Ishikawa (cell line): ENCODE data around the gene OTUB1.

Source experiments
- CEBPB ChIP-seq: IDR thresholded peaks from 2 replicates; pipeline ENCODE4 v1.6.1; 2012
- CREB1 ChIP-seq: IDR thresholded peaks from 2 replicates; pipeline ENCODE4 v1.6.1; 2012; ENCODE audit warnings: low read depth
- EGR1 ChIP-seq: IDR thresholded peaks from 2 replicates; pipeline ENCODE4 v1.6.1; 2012
- EP300 ChIP-seq: IDR thresholded peaks from 2 replicates; pipeline ENCODE4 v1.6.1; 2012; ENCODE audit warnings: borderline replicate concordance
- FOXM1 ChIP-seq: IDR thresholded peaks from 2 replicates; pipeline ENCODE4 v1.6.1; 2012; ENCODE audit warnings: low read depth, borderline replicate concordance
- NFIC ChIP-seq: IDR thresholded peaks from 2 replicates; pipeline ENCODE4 v1.6.1; 2012
- RAD21 ChIP-seq: IDR thresholded peaks from 2 replicates; pipeline ENCODE4 v1.6.1; 2012; ENCODE audit warnings: low read depth
- TAF1 ChIP-seq: IDR thresholded peaks from 2 replicates; pipeline ENCODE4 v1.6.1; 2012; ENCODE audit warnings: low read depth, mild to moderate bottlenecking
- TCF12 ChIP-seq: IDR thresholded peaks from 2 replicates; pipeline ENCODE4 v1.6.1; 2012; ENCODE audit warnings: low read depth
- TEAD4 ChIP-seq: IDR thresholded peaks from 2 replicates; pipeline ENCODE4 v1.6.1; 2012
- YY1 ChIP-seq: IDR thresholded peaks from 2 replicates; pipeline ENCODE4 v1.6.1; 2012; ENCODE audit warnings: low read depth
- ZBTB7A ChIP-seq: IDR thresholded peaks from 2 replicates; pipeline ENCODE4 v1.6.1; 2012; ENCODE audit warnings: low read depth
- TF ChIP-seq, protein P1 (sequence below): IDR thresholded peaks from 2 replicates; pipeline ENCODE4 v1.6.1; 2012
- TF ChIP-seq, protein P2 (sequence below): IDR thresholded peaks from 2 replicates; pipeline ENCODE4 v1.6.1; 2012
- TF ChIP-seq, protein P3 (sequence below): IDR thresholded peaks from 2 replicates; pipeline ENCODE4 v1.6.1; 2012; ENCODE audit warnings: low read depth, mild to moderate bottlenecking

Gene OTUB1

DNA sequence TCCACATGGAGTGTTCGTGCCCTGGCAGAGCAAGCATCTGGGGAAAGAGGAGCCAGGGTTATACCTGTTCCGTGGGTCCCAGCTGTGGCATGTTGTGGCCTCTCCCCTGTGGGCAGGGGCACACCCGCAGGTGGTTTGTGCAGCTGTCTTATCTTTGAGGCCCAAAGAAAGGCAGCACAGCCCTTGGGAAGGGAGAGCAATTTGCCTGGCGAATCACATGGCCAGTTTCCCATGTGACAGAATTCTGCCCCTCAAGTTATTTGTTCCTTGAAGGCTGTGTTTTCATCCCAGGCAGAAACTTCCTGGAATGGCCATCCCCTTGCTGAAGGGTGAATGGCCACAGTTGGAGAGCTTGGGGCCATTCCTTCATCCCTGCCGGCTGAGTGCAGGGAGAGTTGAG lies 28.2 kb upstream of the OTUB1 start:
- TF ChIP-seq TEAD4 = no peak
- TF ChIP-seq, protein P1, sequence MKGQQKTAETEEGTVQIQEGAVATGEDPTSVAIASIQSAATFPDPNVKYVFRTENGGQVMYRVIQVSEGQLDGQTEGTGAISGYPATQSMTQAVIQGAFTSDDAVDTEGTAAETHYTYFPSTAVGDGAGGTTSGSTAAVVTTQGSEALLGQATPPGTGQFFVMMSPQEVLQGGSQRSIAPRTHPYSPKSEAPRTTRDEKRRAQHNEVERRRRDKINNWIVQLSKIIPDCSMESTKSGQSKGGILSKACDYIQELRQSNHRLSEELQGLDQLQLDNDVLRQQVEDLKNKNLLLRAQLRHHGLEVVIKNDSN = no peak
- TF ChIP-seq TCF12 = no peak
- TF ChIP-seq, protein P2, sequence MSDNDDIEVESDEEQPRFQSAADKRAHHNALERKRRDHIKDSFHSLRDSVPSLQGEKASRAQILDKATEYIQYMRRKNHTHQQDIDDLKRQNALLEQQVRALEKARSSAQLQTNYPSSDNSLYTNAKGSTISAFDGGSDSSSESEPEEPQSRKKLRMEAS = no peak
- TF ChIP-seq ZBTB7A = no peak

DNA sequence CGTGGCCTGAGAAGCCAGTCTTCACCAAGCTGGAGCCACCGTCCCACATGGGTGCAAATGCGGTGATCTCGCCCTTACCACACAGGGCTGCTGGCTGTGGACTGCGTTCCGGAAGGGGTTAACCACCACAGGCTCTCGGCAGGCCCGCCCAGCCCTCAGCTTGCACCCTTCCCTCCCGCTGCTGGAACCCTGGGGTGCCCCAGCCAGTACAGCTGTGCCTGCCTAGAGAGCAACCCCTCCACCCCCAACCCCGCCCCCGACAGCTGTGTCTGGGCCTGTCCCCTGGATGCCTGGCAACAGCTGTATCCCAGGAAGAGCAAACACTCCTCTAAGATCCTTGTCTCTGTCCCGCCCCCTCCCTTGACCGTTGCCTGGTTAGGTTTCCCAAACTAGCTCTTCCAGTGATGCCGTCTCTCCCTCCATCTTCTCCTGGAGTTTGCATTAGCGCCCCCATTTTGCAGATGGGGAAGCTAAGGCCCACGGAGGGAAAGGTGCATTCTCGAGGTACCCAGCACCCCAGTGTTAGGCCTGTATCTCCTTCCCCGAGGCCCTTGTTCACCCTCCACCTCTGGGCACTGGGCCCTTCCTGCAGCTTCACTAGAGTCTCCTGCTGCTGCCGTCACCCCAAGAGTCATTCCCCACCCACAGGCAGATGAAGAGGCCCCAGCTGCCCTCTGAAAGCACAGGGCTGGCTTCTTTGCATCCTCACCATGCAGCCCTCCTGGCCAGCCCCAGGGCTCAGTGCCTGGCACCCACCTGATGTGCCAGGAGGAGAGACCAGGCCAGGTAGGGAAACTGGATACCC lies 24.4 kb upstream of the OTUB1 start:
- TF ChIP-seq, protein P3, sequence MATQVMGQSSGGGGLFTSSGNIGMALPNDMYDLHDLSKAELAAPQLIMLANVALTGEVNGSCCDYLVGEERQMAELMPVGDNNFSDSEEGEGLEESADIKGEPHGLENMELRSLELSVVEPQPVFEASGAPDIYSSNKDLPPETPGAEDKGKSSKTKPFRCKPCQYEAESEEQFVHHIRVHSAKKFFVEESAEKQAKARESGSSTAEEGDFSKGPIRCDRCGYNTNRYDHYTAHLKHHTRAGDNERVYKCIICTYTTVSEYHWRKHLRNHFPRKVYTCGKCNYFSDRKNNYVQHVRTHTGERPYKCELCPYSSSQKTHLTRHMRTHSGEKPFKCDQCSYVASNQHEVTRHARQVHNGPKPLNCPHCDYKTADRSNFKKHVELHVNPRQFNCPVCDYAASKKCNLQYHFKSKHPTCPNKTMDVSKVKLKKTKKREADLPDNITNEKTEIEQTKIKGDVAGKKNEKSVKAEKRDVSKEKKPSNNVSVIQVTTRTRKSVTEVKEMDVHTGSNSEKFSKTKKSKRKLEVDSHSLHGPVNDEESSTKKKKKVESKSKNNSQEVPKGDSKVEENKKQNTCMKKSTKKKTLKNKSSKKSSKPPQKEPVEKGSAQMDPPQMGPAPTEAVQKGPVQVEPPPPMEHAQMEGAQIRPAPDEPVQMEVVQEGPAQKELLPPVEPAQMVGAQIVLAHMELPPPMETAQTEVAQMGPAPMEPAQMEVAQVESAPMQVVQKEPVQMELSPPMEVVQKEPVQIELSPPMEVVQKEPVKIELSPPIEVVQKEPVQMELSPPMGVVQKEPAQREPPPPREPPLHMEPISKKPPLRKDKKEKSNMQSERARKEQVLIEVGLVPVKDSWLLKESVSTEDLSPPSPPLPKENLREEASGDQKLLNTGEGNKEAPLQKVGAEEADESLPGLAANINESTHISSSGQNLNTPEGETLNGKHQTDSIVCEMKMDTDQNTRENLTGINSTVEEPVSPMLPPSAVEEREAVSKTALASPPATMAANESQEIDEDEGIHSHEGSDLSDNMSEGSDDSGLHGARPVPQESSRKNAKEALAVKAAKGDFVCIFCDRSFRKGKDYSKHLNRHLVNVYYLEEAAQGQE = no peak
- no peak for TF ChIP-seq NFIC
- TF ChIP-seq FOXM1 = no peak
- no peak for TF ChIP-seq TCF12
- TF ChIP-seq, protein P2 = no peak
- no peak for TF ChIP-seq YY1
- TF ChIP-seq, protein P1 = no peak
- no peak for TF ChIP-seq EP300
- TF ChIP-seq TAF1 = no peak

DNA sequence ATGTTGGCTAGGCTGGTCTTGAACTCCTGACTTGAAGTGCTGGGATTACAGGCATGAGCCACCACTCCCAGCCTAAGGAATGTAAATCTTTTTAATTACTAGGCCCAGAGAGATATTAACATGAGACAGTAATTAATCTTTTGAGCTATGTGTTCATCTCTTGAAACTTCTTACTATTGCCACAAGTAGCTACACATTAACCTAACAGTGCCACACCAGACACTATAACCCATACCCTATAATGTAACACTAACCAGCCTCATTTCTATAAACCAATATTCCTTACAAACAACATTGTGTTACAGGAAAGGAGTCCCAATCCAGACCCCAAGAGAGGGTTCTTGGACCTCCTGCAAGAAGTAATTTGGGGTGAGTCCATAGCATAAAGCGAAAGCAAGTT lies 19.8 kb upstream of the OTUB1 start:
- TF ChIP-seq, protein P3 = no peak
- TF ChIP-seq EP300 (no peak), CREB1 (no peak), ZBTB7A (no peak), TEAD4 (no peak), CEBPB (no peak), FOXM1 (no peak)

DNA sequence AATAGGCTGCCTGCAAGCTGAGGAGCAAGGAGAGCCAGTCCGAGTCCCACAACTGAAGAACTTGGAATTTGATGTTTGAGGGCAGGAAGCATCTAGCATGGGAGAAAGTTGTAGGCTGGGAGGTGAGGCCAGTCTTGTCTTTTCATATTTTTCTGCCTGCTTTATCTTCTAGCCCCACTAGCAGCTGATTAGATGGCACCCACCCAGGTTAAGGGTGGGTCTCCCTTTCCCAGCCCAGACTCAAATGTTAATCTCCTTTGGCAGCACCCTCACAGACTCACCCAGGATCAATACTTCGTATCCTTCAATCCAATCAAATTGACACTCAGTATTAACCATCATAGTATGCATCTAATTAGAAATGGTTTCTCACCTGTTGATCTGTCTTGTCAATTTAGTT lies 16.8 kb upstream of the OTUB1 start:
- TF ChIP-seq ZBTB7A = no peak
- TF ChIP-seq TCF12 = no peak
- TF ChIP-seq CREB1 = no peak
- TF ChIP-seq, protein P2 = no peak
- TF ChIP-seq EGR1 = no peak
- TF ChIP-seq, protein P1 = no peak
- no peak for TF ChIP-seq RAD21
- TF ChIP-seq, protein P3 = no peak
- TF ChIP-seq FOXM1 = no peak
- TF ChIP-seq CEBPB = no peak
- TF ChIP-seq YY1 = no peak
- no peak for TF ChIP-seq TEAD4
- no peak for TF ChIP-seq EP300
- no peak for TF ChIP-seq TAF1
- no peak for TF ChIP-seq NFIC
